GM18520 (cell line): ENCODE results near the gene WASF1.
"Not testable (repeated sequence)": the region's sequence is repeated elsewhere in the genome, so short reads cannot be mapped to it uniquely, and the experiment has no call there.

Experiments
- ATAC-seq: cut with Tn5 transposase; IDR thresholded peaks from one replicate; pipeline ENCODE4 v1.9.1; 2021; ENCODE audit not compliant: unreplicated experiment

Gene WASF1

GRCh38 chr6:110178626-110179405, 654 bp downstream of the WASF1 start:
- no peak for ATAC-seq

GRCh38 chr6:110173506-110174132, 5.9 kb downstream of the WASF1 start:
- no peak for ATAC-seq

- ATAC-seq: no peak
Measured at GRCh38 chr6:110170081-110170480, 9.4 kb downstream of the WASF1 start.

GRCh38 chr6:110158479-110158878, 21.0 kb downstream of the WASF1 start:
- no peak for ATAC-seq

- no peak for ATAC-seq
Measured at GRCh38 chr6:110147870-110148269, 31.6 kb downstream of the WASF1 start.

GRCh38 chr6:110140650-110141049, 38.8 kb downstream of the WASF1 start:
- ATAC-seq: no peak

- ATAC-seq: no peak
Measured at GRCh38 chr6:110139052-110139451, 40.4 kb downstream of the WASF1 start.

- ATAC-seq: no peak
Measured at GRCh38 chr6:110137924-110138887, 41.3 kb downstream of the WASF1 start.

- ATAC-seq: no peak
Measured at GRCh38 chr6:110130362-110130761, 49.1 kb downstream of the WASF1 start.

- no peak for ATAC-seq
Measured at GRCh38 chr6:110128418-110128817, 51.1 kb downstream of the WASF1 start.

- ATAC-seq: no peak
Measured at GRCh38 chr6:110125361-110125760, 54.1 kb downstream of the WASF1 start.

GRCh38 chr6:110121655-110122054, 57.8 kb downstream of the WASF1 start:
- ATAC-seq: not testable (repeated sequence)

GRCh38 chr6:110116258-110116657, 63.2 kb downstream of the WASF1 start:
- no peak for ATAC-seq

GRCh38 chr6:110114004-110114403, 65.5 kb downstream of the WASF1 start:
- ATAC-seq: no peak

GRCh38 chr6:110105296-110105695, 74.2 kb downstream of the WASF1 start:
- ATAC-seq: no peak

GRCh38 chr6:110103260-110103659, 76.2 kb downstream of the WASF1 start:
- no peak for ATAC-seq

- no peak for ATAC-seq
Measured at GRCh38 chr6:110102411-110102810, 77.1 kb downstream of the WASF1 start.

GRCh38 chr6:110101885-110102284, 77.6 kb downstream of the WASF1 start:
- ATAC-seq: no peak

- no peak for ATAC-seq
Measured at GRCh38 chr6:110098511-110099116, 80.9 kb downstream of the WASF1 start.

GRCh38 chr6:110097443-110097842, 82.0 kb downstream of the WASF1 start:
- ATAC-seq: no peak

- no peak for ATAC-seq
Measured at GRCh38 chr6:110095935-110096334, 83.5 kb downstream of the WASF1 start.
